Sciatic nerve (tissue), 2 donors: ENCODE measurements around the gene PLLP. TPM values are rescaled to one million over a fixed set of nuclear protein-coding genes. Genes with fewer than 3 reads are reported as not detected.
"Not testable (repeated sequence)": the region's sequence is repeated elsewhere in the genome, so short reads cannot be mapped to it uniquely, and the experiment has no call there.

Experiments
- ATAC-seq: fragments of 200-7000 bp; cut with Tn5 transposase; one replicate; pipeline ENCODE4 v1.9.1; 2020; ENCODE audit warnings: mild to moderate bottlenecking, moderate library complexity
- DNase-seq: peaks from one replicate; pipeline ENCODE4 v3.0.0-alpha.2; 2020; ENCODE audit warnings: low spot score
- intact Hi-C: fragments of 100-400 bp; cut with DNase I; formaldehyde crosslinking; loops from one replicate; pipeline ENCODE4 v1.14.2; 2022
- total RNA-seq: library from RNA; stranded (reverse); fragmentation: NEBNext Ultra II Directional; extraction: Animal tissue kit (Norgen Biotek cat#: 25700); gene quantifications from one replicate; pipeline ENCODE4 v1.2.1, GENCODE V29; 2021
- donor health status: DM: no; HTN: no; CAD: no.
- donor health status: DM: no; HTN: no; CAD: no.

The PLLP gene
- total RNA-seq, 1 donor from 2014 or later, result 121 TPM

GRCh38 chr16:57279780-57280638 is 4.5 kb downstream of the PLLP start:
- intact Hi-C loops, result no loop called here
- ATAC-seq (no peak), DNase-seq (no peak)

DNA sequence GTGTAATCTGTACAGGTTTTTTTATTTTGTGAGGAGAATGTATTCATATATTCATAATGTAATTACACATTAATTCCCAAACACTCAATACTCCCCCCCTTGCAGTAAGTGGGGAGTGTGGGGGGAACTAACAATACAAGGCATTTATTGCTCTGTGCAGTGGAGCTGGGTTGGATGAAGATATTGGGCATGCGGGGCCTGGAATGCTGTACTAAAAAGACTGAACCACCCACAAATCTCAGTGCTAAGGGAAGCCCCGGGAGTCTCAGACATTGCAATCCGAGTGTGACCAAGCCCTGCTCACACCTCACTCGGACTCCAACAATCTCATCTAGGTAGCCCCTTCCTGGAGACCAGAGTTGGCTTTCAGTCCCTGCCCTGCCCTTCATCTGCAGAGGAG is 6.0 kb downstream of the PLLP start:
- intact Hi-C loops, result no loop called here
- no peak for DNase-seq
- no peak for ATAC-seq

DNA sequence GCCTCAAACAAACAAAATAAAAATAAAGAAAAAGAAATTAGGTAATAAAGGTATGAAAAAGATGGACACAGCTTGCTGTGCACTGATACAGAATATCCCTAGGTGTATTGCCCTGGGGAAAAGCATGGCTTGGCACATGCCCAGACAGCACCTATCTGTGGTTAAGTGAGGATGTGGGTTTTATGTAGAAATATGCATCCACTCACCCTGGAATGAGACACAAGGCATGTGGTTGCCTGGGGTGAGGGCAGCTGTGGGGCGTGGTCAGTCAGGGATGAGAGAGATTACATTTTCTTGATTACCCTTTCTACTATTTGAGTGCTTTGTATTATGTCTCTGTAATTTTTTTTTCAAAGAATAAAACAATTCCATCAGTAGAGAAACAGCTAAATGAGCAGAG is 6.9 kb downstream of the PLLP start:
- intact Hi-C loops, result no loop called here
- DNase-seq (no peak), ATAC-seq (no peak)

- intact Hi-C loops, result no loop called here
- DNase-seq (no peak), ATAC-seq (no peak)
These were observed 7.9 kb downstream of the PLLP start for GRCh38 chr16:57276596-57276995.

GRCh38 chr16:57275946-57276345 is 8.5 kb downstream of the PLLP start:
- intact Hi-C loops, DNase-seq, ATAC-seq: not testable (repeated sequence)

- no peak for DNase-seq
- intact Hi-C loops, result no loop called here
- ATAC-seq, result no peak
These were observed 10.6 kb downstream of the PLLP start for GRCh38 chr16:57273826-57274225.

GRCh38 chr16:57273359-57273758 is 11.1 kb downstream of the PLLP start:
- no peak for DNase-seq

GRCh38 chr16:57271867-57272495 is 12.5 kb downstream of the PLLP start:
- no peak for DNase-seq
- intact Hi-C loops, result no loop called here
- no peak for ATAC-seq

More at GRCh38 chr16:57273359-57273758, 11.1 kb downstream of the PLLP start:
- intact Hi-C loops, result no loop called here
- no peak for ATAC-seq

DNA sequence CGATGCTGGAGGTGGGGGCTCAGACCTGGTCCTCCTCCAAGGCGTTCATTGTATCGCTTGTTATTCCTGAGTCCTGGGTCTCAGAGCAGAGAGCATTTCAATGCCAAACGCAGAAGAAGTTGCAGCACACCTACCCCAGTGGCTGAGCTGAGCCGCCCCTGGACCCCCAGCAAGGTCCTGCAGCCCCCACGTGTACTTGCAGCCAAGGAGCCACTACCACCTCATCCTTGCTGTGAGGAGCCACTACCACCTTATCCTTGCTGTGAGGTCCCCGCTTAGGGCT is 13.5 kb downstream of the PLLP start:
- intact Hi-C loops, result no loop called here
- ATAC-seq, result no peak
- DNase-seq, result no peak

DNA sequence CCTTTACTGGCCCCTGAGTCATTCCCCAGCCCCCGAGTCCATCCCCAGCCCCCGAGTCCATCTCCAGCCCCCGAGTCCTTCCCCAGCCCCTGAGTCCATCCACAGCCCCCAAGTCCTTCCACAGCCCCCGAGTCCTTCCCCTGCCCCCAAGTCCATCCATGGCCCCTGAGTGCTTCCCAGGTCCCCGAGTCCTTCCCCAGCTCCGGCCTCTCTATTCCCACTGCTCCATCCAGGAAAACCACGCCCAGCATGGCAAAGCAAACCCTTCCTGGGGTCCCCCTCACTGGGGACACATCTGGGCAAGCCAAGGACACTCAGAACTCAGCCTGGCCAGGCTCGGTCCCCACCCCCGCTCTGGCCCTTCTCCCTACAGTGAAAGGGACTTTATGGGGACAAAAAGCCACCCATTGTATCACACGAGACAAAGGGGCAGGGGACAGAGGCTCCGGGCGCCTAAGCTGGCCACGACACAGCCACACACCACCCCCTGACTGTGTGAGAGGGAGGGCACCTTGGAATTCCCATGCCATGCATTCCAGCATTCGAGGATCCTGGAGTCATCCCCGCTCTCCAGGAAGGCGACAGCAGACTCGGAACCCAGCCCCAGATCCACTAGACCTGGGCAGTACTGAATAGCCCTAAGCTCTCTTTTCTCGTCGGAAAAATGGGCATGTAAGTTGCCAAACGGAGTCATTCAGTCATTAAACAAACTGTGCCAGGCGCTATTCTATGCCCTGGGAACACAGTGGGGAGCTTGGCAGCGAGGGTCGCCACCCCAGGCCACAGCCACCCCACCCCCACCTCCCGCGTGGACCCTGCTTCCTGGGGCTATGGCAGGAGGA is 14.0 kb downstream of the PLLP start:
- DNase-seq (no peak), ATAC-seq (peak; percentile 48)
- intact Hi-C loops, result no loop called here

DNA sequence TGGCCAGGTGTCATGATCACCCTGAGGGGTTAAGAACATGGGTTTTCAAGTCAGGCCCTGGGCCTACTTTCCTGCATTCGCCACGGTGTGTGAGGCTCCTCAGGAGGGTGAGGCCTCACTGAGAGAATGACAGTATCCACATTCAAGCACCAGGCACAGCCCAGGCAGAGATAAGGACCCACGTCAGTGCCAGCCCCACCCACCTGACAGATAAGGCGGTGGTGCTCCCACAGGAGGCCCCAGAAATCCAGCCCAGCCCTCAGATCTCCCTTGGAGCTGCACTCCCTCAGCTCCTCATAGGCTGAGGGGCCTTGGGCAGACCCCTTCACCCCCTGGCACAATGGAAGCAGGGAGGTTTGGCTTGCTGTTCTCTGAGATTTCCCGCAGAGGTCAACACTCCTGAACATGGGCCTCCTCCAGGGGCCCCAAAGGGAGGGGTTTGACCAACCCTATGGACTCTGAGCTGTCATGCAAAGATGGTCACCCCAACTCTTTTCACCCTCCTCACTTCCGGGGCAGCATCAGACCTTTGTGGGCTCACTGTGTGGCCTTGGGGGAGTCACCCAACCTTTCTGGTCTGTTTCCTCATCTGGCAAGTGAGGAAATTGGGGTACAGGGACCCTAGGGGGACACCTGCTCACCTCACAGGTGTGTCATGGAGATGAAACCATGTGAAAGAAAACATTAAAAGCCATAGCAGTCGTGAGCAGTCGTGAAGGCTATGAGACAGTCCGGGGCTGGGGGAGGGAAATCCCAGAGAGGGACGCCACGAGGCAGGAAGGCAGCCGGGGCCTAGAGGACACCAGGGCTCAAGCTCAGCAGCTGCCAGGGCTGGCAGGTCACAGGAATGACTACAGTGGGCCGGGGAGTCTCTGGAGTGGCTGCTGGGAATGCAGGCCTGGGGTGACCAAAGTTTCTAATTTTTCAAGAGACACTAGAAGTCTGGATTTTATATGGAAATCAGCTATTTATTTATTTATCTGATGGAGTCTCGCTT is 15.4 kb downstream of the PLLP start:
- intact Hi-C loops, result no loop called here
- no peak for ATAC-seq
- DNase-seq, result no peak

- ATAC-seq, DNase-seq, intact Hi-C loops: not testable (repeated sequence)
These were observed 17.1 kb downstream of the PLLP start for GRCh38 chr16:57267343-57267742.

DNA sequence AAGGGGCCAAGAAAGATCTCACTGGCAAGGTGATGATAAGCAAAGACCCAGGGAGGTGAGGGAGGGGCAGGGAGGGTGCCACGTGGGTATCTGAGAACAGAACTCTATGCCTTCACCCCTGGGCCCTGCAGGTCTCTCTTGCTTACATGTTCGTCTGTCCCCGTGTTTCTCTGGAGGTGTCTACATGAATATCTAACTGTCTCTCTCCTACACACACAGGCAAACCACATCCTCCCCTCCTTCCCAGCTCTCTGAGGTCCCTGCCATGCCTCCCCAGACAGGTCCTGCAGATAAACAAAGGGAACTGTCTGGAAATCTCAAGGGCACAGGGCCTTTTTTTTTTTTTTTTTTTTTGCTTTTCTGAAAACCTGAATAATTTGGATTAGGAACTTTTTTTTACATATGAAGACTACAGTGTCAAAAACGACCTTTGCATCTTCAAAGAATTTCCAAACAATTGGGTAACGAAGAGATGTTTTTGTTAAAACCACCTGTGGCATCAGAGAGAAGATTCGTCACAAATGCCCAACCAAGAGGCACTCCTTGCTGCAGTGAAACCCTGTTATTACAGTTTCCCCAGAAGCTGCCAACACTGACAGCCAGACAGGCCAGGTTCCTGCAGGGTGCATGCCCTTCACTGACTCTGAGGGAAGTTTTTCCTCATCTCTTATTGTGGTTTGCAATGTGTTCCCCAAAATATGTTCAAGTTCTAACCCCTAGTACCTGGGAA is 17.8 kb downstream of the PLLP start:
- ATAC-seq, result no peak
- intact Hi-C loops, result no loop called here
- DNase-seq, result no peak

- DNase-seq, result peak; percentile 73
- ATAC-seq, result peak; percentile 89
- intact Hi-C loops, result no loop called here
These were observed 18.5 kb downstream of the PLLP start for GRCh38 chr16:57265850-57266530.

DNA sequence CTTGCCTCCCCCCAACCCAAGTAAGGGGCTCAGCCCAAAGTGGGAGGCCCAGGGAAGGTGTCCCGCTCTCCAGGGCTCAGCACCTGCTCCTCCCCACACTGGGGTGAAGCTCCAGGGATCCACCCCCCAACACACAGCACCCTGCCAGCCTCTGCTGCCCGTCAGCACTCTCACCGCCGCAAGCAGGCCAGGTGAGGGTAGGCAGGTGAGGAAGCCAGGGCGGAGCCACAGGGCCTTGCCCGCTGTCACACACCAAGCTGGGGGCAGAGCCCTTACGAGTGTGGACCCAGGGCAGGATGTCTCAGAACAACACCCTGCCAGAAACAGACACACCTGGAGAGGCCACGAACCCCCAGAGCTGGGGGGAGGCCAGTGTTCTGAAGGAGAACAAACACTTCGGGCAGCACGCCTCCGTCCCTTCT is 19.5 kb downstream of the PLLP start:
- intact Hi-C loops, result no loop called here
- DNase-seq (no peak), ATAC-seq (no peak)

- ATAC-seq, result no peak
- intact Hi-C loops, result no loop called here
- DNase-seq, result peak; percentile 30
These were observed 20.1 kb downstream of the PLLP start for GRCh38 chr16:57264381-57264780.

- ATAC-seq (no peak), DNase-seq (peak; percentile 48)
- intact Hi-C loops, result no loop called here
These were observed 20.7 kb downstream of the PLLP start for GRCh38 chr16:57263541-57264351.
